ENCODE data around the gene GRM8.

DNA sequence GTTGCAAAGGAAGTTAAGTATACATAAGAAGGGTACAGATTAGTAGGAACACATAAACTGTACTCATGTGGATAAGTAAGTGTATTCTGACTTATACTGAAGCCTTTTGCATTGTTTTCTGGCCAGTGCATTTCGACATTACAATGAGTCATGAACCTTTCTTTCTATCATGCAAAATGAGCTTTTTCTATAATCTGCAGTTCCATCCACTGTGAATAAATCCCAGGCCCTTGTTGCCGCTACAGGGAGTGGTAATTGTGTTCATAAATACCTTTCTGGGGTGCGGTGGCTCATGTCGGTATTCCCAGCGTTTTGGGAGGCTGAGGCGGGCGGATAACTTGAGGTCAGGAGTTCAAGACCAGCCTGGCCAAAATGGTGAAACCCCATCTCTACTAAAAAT is 858.3 kb downstream of the GRM8 start:
- no peak for TF ChIP-seq EZH2 (IDR thresholded peaks at IDR 0.05; ENCODE audit: low read length)
- TF ChIP-seq, protein P1, sequence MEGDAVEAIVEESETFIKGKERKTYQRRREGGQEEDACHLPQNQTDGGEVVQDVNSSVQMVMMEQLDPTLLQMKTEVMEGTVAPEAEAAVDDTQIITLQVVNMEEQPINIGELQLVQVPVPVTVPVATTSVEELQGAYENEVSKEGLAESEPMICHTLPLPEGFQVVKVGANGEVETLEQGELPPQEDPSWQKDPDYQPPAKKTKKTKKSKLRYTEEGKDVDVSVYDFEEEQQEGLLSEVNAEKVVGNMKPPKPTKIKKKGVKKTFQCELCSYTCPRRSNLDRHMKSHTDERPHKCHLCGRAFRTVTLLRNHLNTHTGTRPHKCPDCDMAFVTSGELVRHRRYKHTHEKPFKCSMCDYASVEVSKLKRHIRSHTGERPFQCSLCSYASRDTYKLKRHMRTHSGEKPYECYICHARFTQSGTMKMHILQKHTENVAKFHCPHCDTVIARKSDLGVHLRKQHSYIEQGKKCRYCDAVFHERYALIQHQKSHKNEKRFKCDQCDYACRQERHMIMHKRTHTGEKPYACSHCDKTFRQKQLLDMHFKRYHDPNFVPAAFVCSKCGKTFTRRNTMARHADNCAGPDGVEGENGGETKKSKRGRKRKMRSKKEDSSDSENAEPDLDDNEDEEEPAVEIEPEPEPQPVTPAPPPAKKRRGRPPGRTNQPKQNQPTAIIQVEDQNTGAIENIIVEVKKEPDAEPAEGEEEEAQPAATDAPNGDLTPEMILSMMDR (optimal IDR thresholded peaks at IDR 0.05 in 1 of 3, IDR thresholded peaks at IDR 0.05 in 1 of 3, conservative IDR thresholded peaks at IDR 0.05 in 1 of 3; ENCODE audit: extremely low read depth in 1 of 3, insufficient read depth in 2 of 3, low read length in 3 of 3) = no peak
